22Rv1 (cell line): ENCODE measurements around the gene OVOL3.

Experiments used
- ZFX ChIP-seq: fragments of 450-650 bp; IDR thresholded peaks from 2 replicates; pipeline ENCODE4 v1.6.1; 2017; ENCODE audit warnings: antibody characterized with exemption, borderline replicate concordance
- TF ChIP-seq, protein P1 (sequence below): fragments of 450-650 bp; IDR thresholded peaks from 2 replicates; pipeline ENCODE4 v1.5.1; 2017; ENCODE audit warnings: mild to moderate bottlenecking

GRCh38 chr19:36103040-36103626 lies 7.8 kb upstream of the OVOL3 start:
- TF ChIP-seq, protein P1, sequence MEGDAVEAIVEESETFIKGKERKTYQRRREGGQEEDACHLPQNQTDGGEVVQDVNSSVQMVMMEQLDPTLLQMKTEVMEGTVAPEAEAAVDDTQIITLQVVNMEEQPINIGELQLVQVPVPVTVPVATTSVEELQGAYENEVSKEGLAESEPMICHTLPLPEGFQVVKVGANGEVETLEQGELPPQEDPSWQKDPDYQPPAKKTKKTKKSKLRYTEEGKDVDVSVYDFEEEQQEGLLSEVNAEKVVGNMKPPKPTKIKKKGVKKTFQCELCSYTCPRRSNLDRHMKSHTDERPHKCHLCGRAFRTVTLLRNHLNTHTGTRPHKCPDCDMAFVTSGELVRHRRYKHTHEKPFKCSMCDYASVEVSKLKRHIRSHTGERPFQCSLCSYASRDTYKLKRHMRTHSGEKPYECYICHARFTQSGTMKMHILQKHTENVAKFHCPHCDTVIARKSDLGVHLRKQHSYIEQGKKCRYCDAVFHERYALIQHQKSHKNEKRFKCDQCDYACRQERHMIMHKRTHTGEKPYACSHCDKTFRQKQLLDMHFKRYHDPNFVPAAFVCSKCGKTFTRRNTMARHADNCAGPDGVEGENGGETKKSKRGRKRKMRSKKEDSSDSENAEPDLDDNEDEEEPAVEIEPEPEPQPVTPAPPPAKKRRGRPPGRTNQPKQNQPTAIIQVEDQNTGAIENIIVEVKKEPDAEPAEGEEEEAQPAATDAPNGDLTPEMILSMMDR: no peak
- no peak for TF ChIP-seq ZFX
